Epithelial cell of proximal tubule (primary cell): ENCODE measurements around the gene MEPE. TPM values are rescaled to one million over a fixed set of nuclear protein-coding genes. Genes with fewer than 3 reads are reported as not detected.
A peak's percentile ranks its signal among the peaks of the same experiment; 100 is the strongest.

Experiments
- DNase-seq: peaks from one replicate; pipeline ENCODE4 v3.0.0-alpha.2; 2011; ENCODE audit warnings: low read depth
- H3K4me3 ChIP-seq: 2 replicates; pipeline ENCODE4 v1.5.1; 2011; ENCODE audit warnings: low read depth, mild to moderate bottlenecking, low read length
- total RNA-seq: library from RNA; depleted of rRNA; stranded (reverse); fragments of >200 nt; gene quantifications from 2 replicates; pipeline ENCODE4 v1.2.3, GENCODE V29; 2015
- TF ChIP-seq, protein P1 (sequence below): conservative IDR thresholded peaks from 2 replicates; pipeline ENCODE4 v1.5.1; 2012; ENCODE audit warnings: low read depth, mild to moderate bottlenecking, low read length

Gene MEPE
- total RNA-seq, 1 donor from 2014 or later, result not detected

DNA sequence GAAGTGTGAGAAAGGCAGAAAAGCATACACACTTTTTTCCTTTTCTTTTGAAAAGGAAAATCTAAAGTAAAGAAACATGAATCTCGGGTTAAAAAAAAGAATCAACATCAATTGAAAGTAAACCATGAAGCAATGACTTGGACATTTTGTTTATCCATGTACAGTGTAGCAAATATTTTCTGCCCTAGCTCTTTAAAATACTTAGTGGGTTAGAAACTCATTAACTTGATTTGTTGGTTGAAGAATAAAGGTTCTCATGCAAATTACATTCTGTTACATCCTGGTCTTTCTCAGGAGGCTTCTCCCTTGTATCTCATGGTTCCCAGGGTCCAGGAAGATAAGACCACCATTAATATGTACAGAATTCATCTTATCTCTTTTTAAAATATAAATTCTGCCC, 9.0 kb upstream of the MEPE start:
- H3K4me3 ChIP-seq, result no peak overlapping the region
- DNase-seq, result no peak
- TF ChIP-seq, protein P1, sequence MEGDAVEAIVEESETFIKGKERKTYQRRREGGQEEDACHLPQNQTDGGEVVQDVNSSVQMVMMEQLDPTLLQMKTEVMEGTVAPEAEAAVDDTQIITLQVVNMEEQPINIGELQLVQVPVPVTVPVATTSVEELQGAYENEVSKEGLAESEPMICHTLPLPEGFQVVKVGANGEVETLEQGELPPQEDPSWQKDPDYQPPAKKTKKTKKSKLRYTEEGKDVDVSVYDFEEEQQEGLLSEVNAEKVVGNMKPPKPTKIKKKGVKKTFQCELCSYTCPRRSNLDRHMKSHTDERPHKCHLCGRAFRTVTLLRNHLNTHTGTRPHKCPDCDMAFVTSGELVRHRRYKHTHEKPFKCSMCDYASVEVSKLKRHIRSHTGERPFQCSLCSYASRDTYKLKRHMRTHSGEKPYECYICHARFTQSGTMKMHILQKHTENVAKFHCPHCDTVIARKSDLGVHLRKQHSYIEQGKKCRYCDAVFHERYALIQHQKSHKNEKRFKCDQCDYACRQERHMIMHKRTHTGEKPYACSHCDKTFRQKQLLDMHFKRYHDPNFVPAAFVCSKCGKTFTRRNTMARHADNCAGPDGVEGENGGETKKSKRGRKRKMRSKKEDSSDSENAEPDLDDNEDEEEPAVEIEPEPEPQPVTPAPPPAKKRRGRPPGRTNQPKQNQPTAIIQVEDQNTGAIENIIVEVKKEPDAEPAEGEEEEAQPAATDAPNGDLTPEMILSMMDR, result no peak

DNA sequence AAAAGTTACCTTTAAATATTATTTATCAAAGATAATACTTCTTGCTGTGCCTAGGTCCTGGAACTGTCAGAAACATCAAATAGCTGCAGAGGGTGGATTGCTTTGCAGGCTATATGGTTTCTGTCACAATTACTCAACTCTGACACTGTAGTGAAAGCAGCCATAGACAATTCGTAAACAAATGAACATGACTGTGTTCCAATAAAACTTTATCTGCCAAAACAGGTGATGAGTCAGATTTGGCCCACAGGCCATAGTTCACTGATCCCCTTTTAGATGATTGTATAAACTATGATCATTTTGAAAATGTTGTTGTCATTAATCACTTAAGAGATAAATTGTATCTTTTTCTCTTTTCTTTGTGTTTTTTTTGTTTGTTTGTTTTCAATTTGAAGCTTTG, 8.4 kb upstream of the MEPE start:
- TF ChIP-seq, protein P1, result no peak
- H3K4me3 ChIP-seq, result no peak overlapping the region
- DNase-seq, result no peak

DNA sequence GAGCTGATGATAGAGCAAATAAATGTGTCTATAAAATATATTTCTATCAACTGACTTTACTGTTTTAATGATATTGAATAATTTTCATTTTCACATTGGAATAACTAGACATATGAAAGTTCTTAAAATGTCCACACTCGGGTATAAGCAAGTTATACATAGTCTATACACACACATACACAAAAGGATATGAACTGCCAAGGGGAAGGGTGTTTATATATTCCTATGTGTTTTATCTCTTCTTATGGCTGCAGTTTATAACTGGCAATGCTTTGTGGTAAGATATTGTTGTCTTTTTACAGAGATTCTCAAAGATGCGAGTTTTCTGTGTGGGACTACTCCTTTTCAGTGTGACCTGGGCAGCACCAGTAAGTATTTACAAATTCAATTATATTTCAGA, 1.6 kb downstream of the MEPE start:
- TF ChIP-seq, protein P1, result no peak
- no peak for DNase-seq
- H3K4me3 ChIP-seq, result no peak overlapping the region

GRCh38 chr4:87835197-87835596, 2.4 kb downstream of the MEPE start:
- TF ChIP-seq, protein P1, result no peak
- H3K4me3 ChIP-seq, result no peak overlapping the region
- DNase-seq, result no peak

DNA sequence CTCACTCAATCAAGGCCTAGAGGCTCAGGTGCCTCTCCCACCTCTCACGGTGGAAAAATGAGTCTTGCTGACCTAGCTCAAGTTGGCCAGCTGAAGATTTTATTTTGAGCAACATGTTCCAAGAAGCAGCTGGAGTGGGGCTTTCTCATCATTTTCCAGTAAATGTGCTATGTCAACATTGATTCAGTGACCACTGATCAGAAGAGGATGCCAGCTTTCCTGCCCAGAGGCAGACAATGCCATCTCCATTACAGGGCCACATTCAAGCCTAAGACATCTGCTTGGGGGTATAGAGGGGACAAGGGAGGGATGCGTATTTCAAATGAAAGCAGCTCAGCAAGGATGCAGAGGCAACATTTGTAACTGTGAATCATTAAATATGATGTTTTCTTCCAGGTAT, 3.0 kb downstream of the MEPE start:
- TF ChIP-seq, protein P1, result no peak
- no peak for DNase-seq

DNA sequence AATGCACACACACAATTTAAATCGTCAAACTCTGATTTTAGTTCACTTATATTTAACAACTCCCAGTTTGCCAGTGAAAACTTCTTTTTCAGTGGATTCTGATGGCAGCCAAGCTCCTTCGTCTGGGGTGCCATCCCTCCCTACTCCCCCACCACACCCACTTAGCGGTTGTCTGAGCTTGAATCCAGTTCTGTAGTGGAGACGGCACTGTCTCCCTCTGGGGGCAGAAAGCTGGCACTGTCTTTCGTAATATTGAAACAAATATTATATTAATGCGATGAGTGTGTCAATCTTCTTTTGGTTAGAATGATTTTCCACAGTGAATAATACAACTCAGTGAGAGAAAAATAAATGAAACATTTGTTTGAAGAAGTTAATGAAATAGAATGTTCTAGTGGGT, 5.4 kb downstream of the MEPE start:
- TF ChIP-seq, protein P1, result peak; percentile 70

More for the DNA sequence above, 3.0 kb downstream of the MEPE start:
- no peak overlapping the region for H3K4me3 ChIP-seq

DNA sequence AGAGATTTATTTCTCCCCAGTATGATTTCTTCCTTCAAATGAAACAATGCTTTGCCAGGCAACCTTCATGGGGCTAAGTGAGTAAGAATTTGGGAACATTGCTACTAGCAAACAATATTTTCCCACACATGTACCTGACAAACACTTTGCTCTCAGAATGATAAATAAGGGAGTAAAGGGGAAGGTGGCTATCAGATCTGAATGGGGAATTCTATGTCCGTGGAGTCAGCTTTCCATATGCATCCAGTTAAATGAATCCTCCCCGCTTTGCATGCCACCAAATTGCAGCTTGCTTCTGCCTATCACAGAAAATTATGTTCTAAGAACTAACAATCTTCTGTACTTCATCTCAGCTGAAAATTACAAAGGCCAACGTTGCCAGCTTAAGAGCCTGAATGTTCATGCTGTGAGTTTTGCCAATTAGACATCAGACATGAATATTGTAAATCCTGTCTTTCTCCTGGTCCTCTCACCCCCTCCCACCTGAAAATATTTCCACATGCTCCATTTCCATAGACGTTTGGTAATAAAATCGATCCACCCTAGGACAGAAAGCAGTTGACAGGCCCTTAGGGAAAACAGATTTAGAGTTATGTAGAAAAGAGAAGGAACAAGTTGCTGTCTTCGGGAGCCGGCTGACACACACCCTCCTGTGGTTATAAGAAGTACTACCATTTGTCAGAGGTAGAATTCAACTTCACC, 6.3 kb downstream of the MEPE start:
- TF ChIP-seq, protein P1, result peak; percentile 83
- no peak overlapping the region for H3K4me3 ChIP-seq
- no peak for DNase-seq

More for the DNA sequence above, 5.4 kb downstream of the MEPE start:
- H3K4me3 ChIP-seq, result no peak overlapping the region
- no peak for DNase-seq
